ENCODE measurements around the gene CDC42BPB.
A peak's percentile ranks its signal among the peaks of the same experiment; 100 is the strongest.

The CDC42BPB gene

GRCh38 chr14:102930753-102931579, 126.4 kb downstream of the CDC42BPB start:
- TF ChIP-seq CTCF (IDR thresholded peaks at IDR 0.05; ENCODE audit: borderline replicate concordance, control extremely low read depth, extremely low read depth, insufficient read depth, missing control alignments) = no peak
- in situ Hi-C loops (cut with MboI; ENCODE audit: low sequenced_read_pairs, unreplicated experiment) = no loop called here
- no peak for DNase-seq (ENCODE audit: low spot score)

- in situ Hi-C loops (cut with MboI; ENCODE audit: low sequenced_read_pairs, unreplicated experiment) = no loop called here
- TF ChIP-seq CTCF (IDR thresholded peaks at IDR 0.05; ENCODE audit: borderline replicate concordance, control extremely low read depth, extremely low read depth, insufficient read depth, missing control alignments) = no peak
- no peak for DNase-seq (ENCODE audit: low spot score)
These were observed 127.1 kb downstream of the CDC42BPB start for GRCh38 chr14:102930138-102930752.

- TF ChIP-seq CTCF (IDR thresholded peaks at IDR 0.05; ENCODE audit: borderline replicate concordance, control extremely low read depth, extremely low read depth, insufficient read depth, missing control alignments) = no peak
- in situ Hi-C loops (cut with MboI; ENCODE audit: low sequenced_read_pairs, unreplicated experiment) = no loop called here
- no peak for DNase-seq (ENCODE audit: low spot score)
These were observed 127.9 kb downstream of the CDC42BPB start for GRCh38 chr14:102929241-102930137.

DNA sequence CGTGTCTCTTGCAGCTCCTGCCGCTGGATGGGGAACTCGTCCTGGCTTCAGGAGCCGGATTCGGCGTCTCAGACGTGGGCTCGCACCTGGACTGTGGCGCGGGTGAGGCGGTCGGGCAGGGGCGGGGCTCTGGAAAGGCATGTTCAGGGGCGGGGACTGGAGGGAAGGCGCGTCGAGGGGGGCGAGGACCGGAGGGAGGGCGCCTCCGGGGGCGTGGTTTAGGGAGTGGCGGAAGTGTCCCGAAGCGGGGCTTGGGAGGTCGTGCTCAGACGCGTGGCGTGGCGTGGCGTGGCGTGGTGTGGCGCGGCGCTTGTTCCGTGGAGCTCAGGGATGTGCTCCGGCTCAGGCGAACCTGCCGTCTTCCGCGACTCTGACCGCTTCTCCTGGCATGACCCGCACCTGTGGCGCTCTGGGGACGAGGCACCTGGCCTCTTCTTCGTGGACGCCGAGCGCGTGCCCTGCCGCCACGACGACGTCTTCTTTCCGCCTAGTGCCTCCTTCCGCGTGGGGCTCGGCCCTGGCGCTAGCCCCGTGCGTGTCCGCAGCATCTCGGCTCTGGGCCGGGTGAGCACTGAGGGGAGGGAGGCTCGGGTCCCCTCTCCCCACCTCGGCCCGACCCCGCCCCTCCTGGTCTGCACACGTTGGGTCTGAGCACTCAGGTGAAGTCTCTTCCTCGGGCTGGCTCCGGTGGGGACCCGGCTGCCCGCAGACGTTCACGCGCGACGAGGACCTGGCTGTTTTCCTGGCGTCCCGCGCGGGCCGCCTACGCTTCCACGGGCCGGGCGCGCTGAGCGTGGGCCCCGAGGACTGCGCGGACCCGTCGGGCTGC, 128.7 kb downstream of the CDC42BPB start:
- no peak for TF ChIP-seq CTCF (IDR thresholded peaks at IDR 0.05; ENCODE audit: borderline replicate concordance, control extremely low read depth, extremely low read depth, insufficient read depth, missing control alignments)
- in situ Hi-C loops (cut with MboI; ENCODE audit: low sequenced_read_pairs, unreplicated experiment) = no loop called here
- peak; percentile 91 for DNase-seq (ENCODE audit: low spot score)

DNA sequence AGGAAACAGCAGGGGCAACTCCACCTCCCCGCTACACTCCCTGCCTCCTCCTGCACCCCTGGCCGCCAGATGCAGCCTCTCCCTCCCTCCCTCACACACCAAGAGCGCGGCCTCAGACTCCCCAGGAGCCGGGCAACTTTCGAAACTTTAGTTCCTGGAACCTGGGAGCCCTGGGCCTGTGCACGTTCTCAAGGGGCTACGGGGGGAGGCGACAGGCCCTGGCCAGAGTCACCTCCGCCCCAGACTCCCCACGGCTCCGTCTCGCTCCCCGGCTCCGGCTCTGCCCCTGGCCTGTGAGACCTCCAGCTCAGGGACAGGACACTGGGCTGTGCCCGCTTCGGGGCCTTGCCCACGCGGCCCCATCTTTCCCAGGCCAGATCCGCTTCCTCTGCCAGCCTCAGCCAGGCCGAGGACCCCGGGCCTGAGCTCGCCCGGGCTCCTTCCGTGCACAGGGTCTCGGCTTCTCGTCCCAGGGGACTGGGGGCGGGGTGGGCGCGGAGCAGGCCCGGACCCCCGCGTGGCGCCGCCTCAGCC, 129.4 kb downstream of the CDC42BPB start:
- in situ Hi-C loops (cut with MboI; ENCODE audit: low sequenced_read_pairs, unreplicated experiment) = no loop called here
- no peak for DNase-seq (ENCODE audit: low spot score)
- TF ChIP-seq CTCF (IDR thresholded peaks at IDR 0.05; ENCODE audit: borderline replicate concordance, control extremely low read depth, extremely low read depth, insufficient read depth, missing control alignments) = no peak

Data from GM13976 (cell line).